HEK293 (cell line): Measurements from ENCODE around the gene MAP4K5.

Experiments used
- HOXC10 ChIP-seq: sonication (generic); formaldehyde crosslinking; IDR thresholded peaks from 2 replicates; pipeline ENCODE4 v1.8.1; 2023; ENCODE audit warnings: mild to moderate bottlenecking, missing genetic modification reagents
- IKZF3 ChIP-seq: fragments of 450-650 bp; IDR thresholded peaks from 2 replicates; pipeline ENCODE4 v1.5.0; 2018; ENCODE audit warnings: missing biosample characterization, mild to moderate bottlenecking, missing genetic modification characterization, moderate library complexity
- KLF10 ChIP-seq: fragments of 450-650 bp; IDR thresholded peaks from 2 replicates; pipeline ENCODE4 v1.5.1; 2018; ENCODE audit warnings: missing biosample characterization, mild to moderate bottlenecking, missing genetic modification characterization
- KLF8 ChIP-seq: fragments of 450-650 bp; formaldehyde crosslinking; IDR thresholded peaks from 2 replicates; pipeline ENCODE4 v1.5.1; 2016; ENCODE audit warnings: missing biosample characterization, missing genetic modification characterization
- PRDM1 ChIP-seq: fragments of 450-650 bp; formaldehyde crosslinking; IDR thresholded peaks from 2 replicates; pipeline ENCODE4; 2016; ENCODE audit warnings: missing biosample characterization, missing genetic modification characterization
- SP2 ChIP-seq: fragments of 450-650 bp; formaldehyde crosslinking; IDR thresholded peaks from 2 replicates; pipeline ENCODE4 v1.5.1; 2016; ENCODE audit warnings: missing biosample characterization, missing genetic modification characterization
- ZBTB20 ChIP-seq: fragments of 450-650 bp; formaldehyde crosslinking; IDR thresholded peaks from 2 replicates; pipeline ENCODE4 v1.5.1; 2016; ENCODE audit warnings: missing biosample characterization, missing genetic modification characterization
- ZFHX2 ChIP-seq: fragments of 450-650 bp; formaldehyde crosslinking; conservative IDR thresholded peaks from 2 replicates; pipeline ENCODE4 v1.5.1; 2016; ENCODE audit warnings: missing biosample characterization, missing genetic modification characterization
- ZNF2 ChIP-seq: fragments of 450-650 bp; formaldehyde crosslinking; IDR thresholded peaks from 2 replicates; pipeline ENCODE4 v1.5.1; 2016; ENCODE audit warnings: missing biosample characterization, missing genetic modification characterization
- ZNF341 ChIP-seq: fragments of 450-650 bp; formaldehyde crosslinking; IDR thresholded peaks from 2 replicates; pipeline ENCODE4; 2016; ENCODE audit warnings: low read depth, missing biosample characterization, missing genetic modification characterization
- ZNF549 ChIP-seq: fragments of 450-650 bp; IDR thresholded peaks from 2 replicates; pipeline ENCODE4 v1.5.1; 2018; ENCODE audit warnings: missing biosample characterization, missing genetic modification characterization, mild to moderate bottlenecking, inconsistent platforms, moderate library complexity
- ZNF561 ChIP-seq: fragments of 450-650 bp; IDR thresholded peaks from 2 replicates; pipeline ENCODE4 v1.5.1; 2018; ENCODE audit warnings: missing biosample characterization, missing genetic modification characterization, borderline replicate concordance
- ZNF596 ChIP-seq: fragments of 450-650 bp; IDR thresholded peaks from 2 replicates; pipeline ENCODE4 v1.5.0; 2018; ENCODE audit warnings: missing biosample characterization, mild to moderate bottlenecking, missing genetic modification characterization, moderate library complexity
- ZNF600 ChIP-seq: fragments of 450-650 bp; formaldehyde crosslinking; IDR thresholded peaks from 2 replicates; pipeline ENCODE4 v1.5.1; 2016; ENCODE audit warnings: missing biosample characterization, missing genetic modification characterization
- ZNF660 ChIP-seq: fragments of 450-650 bp; IDR thresholded peaks from 2 replicates; pipeline ENCODE4 v1.5.1; 2018; ENCODE audit warnings: missing biosample characterization, mild to moderate bottlenecking, missing genetic modification characterization
- ZSCAN30 ChIP-seq: fragments of 450-650 bp; IDR thresholded peaks from 2 replicates; pipeline ENCODE4 v1.5.1; 2018; ENCODE audit warnings: missing biosample characterization, mild to moderate bottlenecking, missing genetic modification characterization, moderate library complexity
- TF ChIP-seq, protein P1 (sequence below): sonication (generic); formaldehyde crosslinking; IDR thresholded peaks from 2 replicates; pipeline ENCODE4 v1.8.1; 2022; ENCODE audit warnings: mild to moderate bottlenecking, moderate library complexity, missing genetic modification reagents
- TF ChIP-seq, protein P2 (sequence below): fragments of 450-650 bp; formaldehyde crosslinking; IDR thresholded peaks from 2 replicates; pipeline ENCODE4 v1.5.1; 2017; ENCODE audit warnings: missing biosample characterization, missing genetic modification characterization
- TF ChIP-seq, protein P3 (sequence below): IDR thresholded peaks from 2 replicates; pipeline ENCODE4 v1.6.1; 2011; ENCODE audit warnings: mild to moderate bottlenecking, low read depth, low read length, borderline replicate concordance
- TF ChIP-seq, protein P4 (sequence below): fragments of 450-650 bp; formaldehyde crosslinking; IDR thresholded peaks from 2 replicates; pipeline ENCODE4 v1.5.1; 2016; ENCODE audit warnings: missing biosample characterization, missing genetic modification characterization
- TF ChIP-seq, protein P5 (sequence below): fragments of 450-650 bp; formaldehyde crosslinking; optimal IDR thresholded peaks from 2 replicates; pipeline ENCODE3; 2016; ENCODE audit warnings: missing biosample characterization, mild to moderate bottlenecking, missing genetic modification characterization

MAP4K5 gene

DNA sequence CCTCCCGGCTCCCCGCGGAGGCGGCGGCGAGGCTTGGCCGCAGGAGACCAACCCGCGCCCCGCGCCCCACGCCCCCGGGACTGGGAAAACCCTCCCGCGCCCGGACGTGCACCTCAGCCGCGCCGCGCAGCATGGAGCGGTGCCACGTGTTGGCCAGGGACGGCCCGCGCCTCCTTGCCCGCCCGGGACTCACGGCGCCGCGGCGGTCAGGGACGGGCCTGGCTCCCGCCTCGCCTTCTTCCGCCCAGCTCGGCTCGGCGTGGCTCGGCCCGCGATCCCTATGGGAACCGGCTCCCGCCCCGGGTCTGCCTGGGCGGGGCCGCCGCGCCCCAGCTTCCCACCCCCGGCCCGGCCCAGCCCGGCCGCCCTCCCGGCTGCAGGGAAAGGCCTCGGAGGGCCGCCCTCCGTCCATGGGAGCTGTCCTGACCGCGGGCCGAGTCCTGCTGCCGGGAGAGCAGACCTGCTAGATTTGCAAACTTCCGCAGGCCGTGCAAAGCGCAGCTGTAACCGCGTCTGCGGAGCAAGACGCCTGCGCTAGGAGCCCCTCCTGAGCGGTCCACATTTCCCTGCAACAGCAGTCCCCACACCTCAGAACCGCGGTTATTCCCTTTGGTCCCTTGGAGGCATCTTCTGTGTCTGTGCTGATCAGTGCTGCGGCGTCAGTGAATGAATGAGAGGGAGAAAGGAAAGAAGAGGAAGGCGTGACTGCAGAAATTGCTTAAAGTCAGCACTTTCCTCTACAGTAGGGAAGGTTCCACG is 135.6 kb downstream of the MAP4K5 start, which contains the start of gene CDKL1 (continued):
- TF ChIP-seq, protein P1, sequence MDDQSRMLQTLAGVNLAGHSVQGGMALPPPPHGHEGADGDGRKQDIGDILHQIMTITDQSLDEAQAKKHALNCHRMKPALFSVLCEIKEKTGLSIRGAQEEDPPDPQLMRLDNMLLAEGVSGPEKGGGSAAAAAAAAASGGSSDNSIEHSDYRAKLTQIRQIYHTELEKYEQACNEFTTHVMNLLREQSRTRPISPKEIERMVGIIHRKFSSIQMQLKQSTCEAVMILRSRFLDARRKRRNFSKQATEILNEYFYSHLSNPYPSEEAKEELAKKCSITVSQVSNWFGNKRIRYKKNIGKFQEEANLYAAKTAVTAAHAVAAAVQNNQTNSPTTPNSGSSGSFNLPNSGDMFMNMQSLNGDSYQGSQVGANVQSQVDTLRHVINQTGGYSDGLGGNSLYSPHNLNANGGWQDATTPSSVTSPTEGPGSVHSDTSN: peak; percentile 91
- TF ChIP-seq ZFHX2 (tag by site-specific recombination): peak; percentile 76
- peak; percentile 49 for TF ChIP-seq ZNF596 (tag by site-specific recombination)
- TF ChIP-seq, protein P2, sequence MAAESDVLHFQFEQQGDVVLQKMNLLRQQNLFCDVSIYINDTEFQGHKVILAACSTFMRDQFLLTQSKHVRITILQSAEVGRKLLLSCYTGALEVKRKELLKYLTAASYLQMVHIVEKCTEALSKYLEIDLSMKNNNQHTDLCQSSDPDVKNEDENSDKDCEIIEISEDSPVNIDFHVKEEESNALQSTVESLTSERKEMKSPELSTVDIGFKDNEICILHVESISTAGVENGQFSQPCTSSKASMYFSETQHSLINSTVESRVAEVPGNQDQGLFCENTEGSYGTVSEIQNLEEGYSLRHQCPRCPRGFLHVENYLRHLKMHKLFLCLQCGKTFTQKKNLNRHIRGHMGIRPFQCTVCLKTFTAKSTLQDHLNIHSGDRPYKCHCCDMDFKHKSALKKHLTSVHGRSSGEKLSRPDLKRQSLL (tag by site-specific recombination): peak; percentile 22; the same call in 1 of the 2 replicates
- TF ChIP-seq, protein P3, sequence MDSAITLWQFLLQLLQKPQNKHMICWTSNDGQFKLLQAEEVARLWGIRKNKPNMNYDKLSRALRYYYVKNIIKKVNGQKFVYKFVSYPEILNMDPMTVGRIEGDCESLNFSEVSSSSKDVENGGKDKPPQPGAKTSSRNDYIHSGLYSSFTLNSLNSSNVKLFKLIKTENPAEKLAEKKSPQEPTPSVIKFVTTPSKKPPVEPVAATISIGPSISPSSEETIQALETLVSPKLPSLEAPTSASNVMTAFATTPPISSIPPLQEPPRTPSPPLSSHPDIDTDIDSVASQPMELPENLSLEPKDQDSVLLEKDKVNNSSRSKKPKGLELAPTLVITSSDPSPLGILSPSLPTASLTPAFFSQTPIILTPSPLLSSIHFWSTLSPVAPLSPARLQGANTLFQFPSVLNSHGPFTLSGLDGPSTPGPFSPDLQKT: no peak
- peak; percentile 60; the same call in 1 of the 2 replicates for TF ChIP-seq KLF10 (tag by site-specific recombination)
- no peak for TF ChIP-seq ZNF549
- TF ChIP-seq KLF8 (tag by site-specific recombination): peak; percentile 41; the same call in 1 of the 2 replicates
- TF ChIP-seq PRDM1 (tag by site-specific recombination): peak; percentile 80; the same call in 1 of the 2 replicates
- peak; percentile 54; the same call in 1 of the 2 replicates for TF ChIP-seq ZBTB20
- TF ChIP-seq ZNF561: peak; percentile 63; the same call in 1 of the 2 replicates
- peak; percentile 29 for TF ChIP-seq SP2 (tag by site-specific recombination)
- TF ChIP-seq ZNF660: peak; percentile 38; the same call in 1 of the 2 replicates
- no peak for TF ChIP-seq ZNF2
- TF ChIP-seq ZNF341: peak; percentile 10
- TF ChIP-seq, protein P4, sequence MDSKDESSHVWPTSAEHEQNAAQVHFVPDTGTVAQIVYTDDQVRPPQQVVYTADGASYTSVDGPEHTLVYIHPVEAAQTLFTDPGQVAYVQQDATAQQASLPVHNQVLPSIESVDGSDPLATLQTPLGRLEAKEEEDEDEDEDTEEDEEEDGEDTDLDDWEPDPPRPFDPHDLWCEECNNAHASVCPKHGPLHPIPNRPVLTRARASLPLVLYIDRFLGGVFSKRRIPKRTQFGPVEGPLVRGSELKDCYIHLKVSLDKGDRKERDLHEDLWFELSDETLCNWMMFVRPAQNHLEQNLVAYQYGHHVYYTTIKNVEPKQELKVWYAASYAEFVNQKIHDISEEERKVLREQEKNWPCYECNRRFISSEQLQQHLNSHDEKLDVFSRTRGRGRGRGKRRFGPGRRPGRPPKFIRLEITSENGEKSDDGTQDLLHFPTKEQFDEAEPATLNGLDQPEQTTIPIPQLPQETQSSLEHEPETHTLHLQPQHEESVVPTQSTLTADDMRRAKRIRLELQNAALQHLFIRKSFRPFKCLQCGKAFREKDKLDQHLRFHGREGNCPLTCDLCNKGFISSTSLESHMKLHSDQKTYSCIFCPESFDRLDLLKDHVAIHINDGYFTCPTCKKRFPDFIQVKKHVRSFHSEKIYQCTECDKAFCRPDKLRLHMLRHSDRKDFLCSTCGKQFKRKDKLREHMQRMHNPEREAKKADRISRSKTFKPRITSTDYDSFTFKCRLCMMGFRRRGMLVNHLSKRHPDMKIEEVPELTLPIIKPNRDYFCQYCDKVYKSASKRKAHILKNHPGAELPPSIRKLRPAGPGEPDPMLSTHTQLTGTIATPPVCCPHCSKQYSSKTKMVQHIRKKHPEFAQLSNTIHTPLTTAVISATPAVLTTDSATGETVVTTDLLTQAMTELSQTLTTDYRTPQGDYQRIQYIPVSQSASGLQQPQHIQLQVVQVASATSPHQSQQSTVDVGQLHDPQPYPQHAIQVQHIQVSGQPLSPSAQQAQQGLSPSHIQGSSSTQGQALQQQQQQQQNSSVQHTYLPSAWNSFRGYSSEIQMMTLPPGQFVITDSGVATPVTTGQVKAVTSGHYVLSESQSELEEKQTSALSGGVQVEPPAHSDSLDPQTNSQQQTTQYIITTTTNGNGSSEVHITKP: no peak
- peak; percentile 68 for TF ChIP-seq ZSCAN30
- 0 out of 2 replicates have a peak, but pooled peaks have one; percentile 62 for TF ChIP-seq IKZF3
- TF ChIP-seq HOXC10 (CRISPR knock-in tag): 0 out of 2 replicates have a peak, but pooled peaks have one; percentile 83
- TF ChIP-seq ZNF600 (tag by site-specific recombination): peak; percentile 46; the same call in 1 of the 2 replicates
- TF ChIP-seq, protein P5, sequence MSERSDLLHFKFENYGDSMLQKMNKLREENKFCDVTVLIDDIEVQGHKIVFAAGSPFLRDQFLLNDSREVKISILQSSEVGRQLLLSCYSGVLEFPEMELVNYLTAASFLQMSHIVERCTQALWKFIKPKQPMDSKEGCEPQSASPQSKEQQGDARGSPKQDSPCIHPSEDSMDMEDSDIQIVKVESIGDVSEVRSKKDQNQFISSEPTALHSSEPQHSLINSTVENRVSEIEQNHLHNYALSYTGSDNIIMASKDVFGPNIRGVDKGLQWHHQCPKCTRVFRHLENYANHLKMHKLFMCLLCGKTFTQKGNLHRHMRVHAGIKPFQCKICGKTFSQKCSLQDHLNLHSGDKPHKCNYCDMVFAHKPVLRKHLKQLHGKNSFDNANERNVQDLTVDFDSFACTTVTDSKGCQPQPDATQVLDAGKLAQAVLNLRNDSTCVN (tag by site-specific recombination): peak; percentile 86
